K562 (cell line): ENCODE results near the gene MAPKAPK3. TPM values are rescaled to one million over a fixed set of nuclear protein-coding genes. Genes with fewer than 3 reads are reported as not detected.

ENCODE experiments used
- CREB3 ChIP-seq: fragments of 450-650 bp; conservative IDR thresholded peaks from 2 replicates; pipeline ENCODE4 v1.6.1; 2016; ENCODE audit warnings: missing genetic modification characterization, low read depth, mild to moderate bottlenecking, missing compliant biosample characterization, moderate library complexity
- ELF4 ChIP-seq: fragments of 450-650 bp; formaldehyde crosslinking; IDR thresholded peaks from 2 replicates; pipeline ENCODE4 v1.4.0; 2022; ENCODE audit warnings: missing genetic modification characterization
- FOSL1 ChIP-seq: fragments of 200-800 bp; sonication (Bioruptor generic); conservative IDR thresholded peaks from 2 replicates; pipeline ENCODE4 v1.6.1; 2016; ENCODE audit warnings: missing genetic modification characterization, missing compliant biosample characterization
- GTF2A2 ChIP-seq: IDR thresholded peaks from 2 replicates; pipeline ENCODE4 v1.6.1; 2016; ENCODE audit warnings: mild to moderate bottlenecking, missing genetic modification characterization, missing compliant biosample characterization
- HNRNPUL1 ChIP-seq: fragments of 200-400 bp; formaldehyde crosslinking; IDR thresholded peaks from 2 replicates; pipeline ENCODE4 v1.6.1; 2017; ENCODE audit warnings: low read length
- KDM4B ChIP-seq, 2 experiments: fragments of 450-650 bp in 1 of 2; sonication (generic) in 1 of 2; IDR thresholded peaks; 2 replicates each; pipeline ENCODE4 v1.6.1; 2016 to 2017; ENCODE audit warnings: borderline replicate concordance in 2 of 2, antibody characterized with exemption in 1 of 2, low read depth in 1 of 2, mild to moderate bottlenecking in 1 of 2
- MAZ ChIP-seq, 2 experiments: fragments of 450-650 bp in 1 of 2; sonication (generic) in 1 of 2; formaldehyde crosslinking; IDR thresholded peaks in 1 of 2; conservative IDR thresholded peaks in 1 of 2; 2 replicates each; pipeline versions ENCODE4 v1.4.0 to v1.5.0; 2020; ENCODE audit warnings: mild to moderate bottlenecking in 1 of 2, missing genetic modification reagents in 1 of 2
- NFRKB ChIP-seq: fragments of 450-650 bp; IDR thresholded peaks from 2 replicates; pipeline ENCODE4 v1.6.1; 2016; ENCODE audit warnings: low read depth
- PHB ChIP-seq: fragments of 250-450 bp; sonication (Bioruptor Pico); IDR thresholded peaks from 2 replicates; pipeline ENCODE4 v1.5.0; 2021
- POU5F1 ChIP-seq: fragments of 150-350 bp; IDR thresholded peaks from 2 replicates; pipeline ENCODE4 v1.6.1; 2014; ENCODE audit warnings: borderline replicate concordance, low read length, low read depth, mild to moderate bottlenecking; ENCODE audit not compliant: partially characterized antibody
- PREB ChIP-seq: sonication (generic); formaldehyde crosslinking; IDR thresholded peaks from 2 replicates; pipeline ENCODE4 v1.8.1; 2023; ENCODE audit warnings: mild to moderate bottlenecking, missing genetic modification reagents
- PTTG1 ChIP-seq: fragments of 450-650 bp; IDR thresholded peaks from 2 replicates; pipeline ENCODE4 v1.6.1; 2016; ENCODE audit warnings: low read depth, mild to moderate bottlenecking, missing genetic modification characterization, missing compliant biosample characterization
- TEAD1 ChIP-seq, 2 experiments: fragments of 450-650 bp in 1 of 2; sonication (generic) in 1 of 2; formaldehyde crosslinking; IDR thresholded peaks; 2 replicates each; pipeline versions ENCODE4 v1.4.0 to v1.8.0; 2020 to 2022; ENCODE audit warnings: mild to moderate bottlenecking in 2 of 2, missing genetic modification reagents in 1 of 2
- ZNF384 ChIP-seq: IDR thresholded peaks from 2 replicates; pipeline ENCODE4 v1.6.1; 2012; ENCODE audit warnings: low read depth, low read length, improper control_type of control experiment
- ZNF551 ChIP-seq: fragments of 250-450 bp; sonication (Bioruptor Pico); IDR thresholded peaks from 2 replicates; pipeline ENCODE4 v1.5.0; 2021; ENCODE audit warnings: mild to moderate bottlenecking, moderate library complexity
- ZNF778 ChIP-seq: fragments of 450-650 bp; formaldehyde crosslinking; IDR thresholded peaks from 2 replicates; pipeline ENCODE4 v1.4.0; 2020; ENCODE audit warnings: mild to moderate bottlenecking, moderate library complexity
- polyA plus RNA-seq, 8 experiments: library from polyadenylated mRNA; depleted of rRNA in 4 of 8; stranded (reverse) in 5 of 8; unstranded in 3 of 8; fragments of >200 nt; fragmentation: Nextera tagmentation in 2 of 8; fragmentation: Illumina TruSeq in 1 of 8; extraction: Ambion mirVana in 2 of 8; extraction: Trizol in 1 of 8; gene quantifications; 2 replicates each; pipeline versions ENCODE4 v1.2.1 to v1.2.3, GENCODE V29; 2011 to 2014; ENCODE audit warnings: inconsistent platforms in 1 of 8, missing spikeins in 1 of 8
- total RNA-seq, 7 experiments: library from RNA; depleted of rRNA in 6 of 7; stranded (reverse); fragments of >200 nt in 6 of 7; fragmentation: Illumina TruSeq in 2 of 7; extraction: Trizol in 2 of 7; gene quantifications; 2 replicates each; pipeline versions ENCODE4 v1.2.1 to v1.2.3, GENCODE V29; 2011 to 2021; ENCODE audit warnings: low replicate concordance in 1 of 7
- TF ChIP-seq, protein P1 (sequence below): sonication (generic); formaldehyde crosslinking; IDR thresholded peaks from 2 replicates; pipeline ENCODE4 v1.8.0; 2022; ENCODE audit warnings: mild to moderate bottlenecking, low read depth, missing genetic modification reagents
- TF ChIP-seq, protein P2 (sequence below): fragments of 450-650 bp; formaldehyde crosslinking; IDR thresholded peaks from 2 replicates; pipeline ENCODE4 v1.4.0; 2020; ENCODE audit warnings: mild to moderate bottlenecking, mixed read lengths
- TF ChIP-seq, protein P3 (sequence below): IDR thresholded peaks from 2 replicates; pipeline ENCODE4 v1.6.1; 2011; ENCODE audit warnings: borderline replicate concordance, low read depth, mild to moderate bottlenecking, moderate library complexity, low read length; ENCODE audit not compliant: insufficient read depth, poor library complexity, severe bottlenecking

Gene MAPKAPK3
- total and polyA plus RNA-seq, 9 of the 15 experiments (the other 6 are each of a cell fraction or from before 2014, with no cell fraction given) = 8.0 to 56.4 (median 41.2) TPM

DNA sequence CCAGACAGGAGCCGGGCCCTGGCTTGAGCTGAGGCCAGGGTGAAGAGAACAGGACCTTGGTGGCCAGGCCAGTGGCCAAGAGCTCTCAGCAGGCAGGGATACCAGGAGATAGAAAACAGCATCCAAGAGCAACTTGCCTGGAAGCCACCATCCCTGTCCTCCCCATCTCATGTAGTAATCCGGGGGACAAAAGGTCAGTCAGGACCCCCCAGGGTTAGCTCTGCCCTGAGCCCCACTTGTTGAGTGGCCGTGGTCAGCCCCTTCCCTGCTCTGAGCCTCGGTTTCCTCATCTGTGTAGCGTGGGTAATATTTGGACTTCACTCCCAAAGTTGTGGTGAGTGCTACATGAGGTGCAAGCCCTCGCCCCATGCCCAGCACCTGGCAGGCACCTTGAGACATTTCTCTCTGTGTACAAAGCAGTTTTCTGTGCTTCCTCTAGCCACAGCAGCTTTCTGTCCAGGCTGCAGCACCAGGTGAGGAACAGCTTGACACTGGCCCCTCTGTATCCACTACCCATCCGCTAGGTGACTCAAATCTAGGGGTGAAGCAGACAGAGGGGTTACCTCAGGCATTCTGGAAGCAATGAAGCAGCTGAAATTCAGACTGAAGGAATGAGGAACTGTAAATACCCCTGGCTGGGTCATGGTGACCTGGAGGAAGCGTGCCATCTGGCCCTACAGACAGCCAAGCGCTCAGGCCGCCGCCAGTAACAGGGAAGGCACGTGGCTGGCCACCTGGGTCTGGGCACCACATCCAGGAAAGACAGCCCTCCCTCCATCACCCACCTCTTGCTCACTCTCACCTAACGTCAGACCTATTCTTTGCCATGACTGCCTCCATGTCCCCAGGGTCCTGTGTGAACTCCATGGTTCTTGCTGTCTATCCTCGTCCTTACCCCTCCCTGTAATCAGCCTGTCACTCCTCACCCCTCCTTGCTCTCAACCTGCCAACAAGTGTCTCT lies 12.0 kb upstream of the MAPKAPK3 start (continued):
- TF ChIP-seq, protein P1, sequence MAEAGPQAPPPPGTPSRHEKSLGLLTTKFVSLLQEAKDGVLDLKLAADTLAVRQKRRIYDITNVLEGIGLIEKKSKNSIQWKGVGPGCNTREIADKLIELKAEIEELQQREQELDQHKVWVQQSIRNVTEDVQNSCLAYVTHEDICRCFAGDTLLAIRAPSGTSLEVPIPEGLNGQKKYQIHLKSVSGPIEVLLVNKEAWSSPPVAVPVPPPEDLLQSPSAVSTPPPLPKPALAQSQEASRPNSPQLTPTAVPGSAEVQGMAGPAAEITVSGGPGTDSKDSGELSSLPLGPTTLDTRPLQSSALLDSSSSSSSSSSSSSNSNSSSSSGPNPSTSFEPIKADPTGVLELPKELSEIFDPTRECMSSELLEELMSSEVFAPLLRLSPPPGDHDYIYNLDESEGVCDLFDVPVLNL (CRISPR knock-in tag) = no peak
- TF ChIP-seq PTTG1 (0 out of 2 replicates have a peak, but pooled peaks have one; percentile 13), ZNF551 (no peak), PHB (CRISPR knock-in tag) (0 out of 2 replicates have a peak, but pooled peaks have one; percentile 33), GTF2A2 (tag) (no peak), ELF4 (peak; percentile 77; the same call in 1 of the 2 replicates), CREB3 (0 out of 2 replicates have a peak, but pooled peaks have one; percentile 34), POU5F1 (no peak), ZNF778 (CRISPR knock-in tag) (no peak), PREB (no peak), KDM4B (IDR thresholded peaks at IDR 0.05; ENCODE audit: borderline replicate concordance in 2 of 2, low read depth in 1 of 2) (no peak), NFRKB (no peak), ZNF384 (no peak), TEAD1 (CRISPR knock-in tag; IDR thresholded peaks at IDR 0.05) (no peak), FOSL1 (tag) (no peak), HNRNPUL1 (no peak), MAZ (CRISPR knock-in tag; conservative IDR thresholded peaks at IDR 0.05 in 1 of 2, IDR thresholded peaks at IDR 0.05 in 1 of 2) (peak in 1 of 2 experiments; percentile 48; a peak in 2 of 4 replicates)
- TF ChIP-seq, protein P2, sequence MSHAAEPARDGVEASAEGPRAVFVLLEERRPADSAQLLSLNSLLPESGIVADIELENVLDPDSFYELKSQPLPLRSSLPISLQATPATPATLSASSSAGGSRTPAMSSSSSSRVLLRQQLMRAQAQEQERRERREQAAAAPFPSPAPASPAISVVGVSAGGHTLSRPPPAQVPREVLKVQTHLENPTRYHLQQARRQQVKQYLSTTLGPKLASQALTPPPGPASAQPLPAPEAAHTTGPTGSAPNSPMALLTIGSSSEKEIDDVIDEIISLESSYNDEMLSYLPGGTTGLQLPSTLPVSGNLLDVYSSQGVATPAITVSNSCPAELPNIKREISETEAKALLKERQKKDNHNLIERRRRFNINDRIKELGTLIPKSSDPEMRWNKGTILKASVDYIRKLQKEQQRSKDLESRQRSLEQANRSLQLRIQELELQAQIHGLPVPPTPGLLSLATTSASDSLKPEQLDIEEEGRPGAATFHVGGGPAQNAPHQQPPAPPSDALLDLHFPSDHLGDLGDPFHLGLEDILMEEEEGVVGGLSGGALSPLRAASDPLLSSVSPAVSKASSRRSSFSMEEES (CRISPR knock-in tag) = no peak
- TF ChIP-seq, protein P3, sequence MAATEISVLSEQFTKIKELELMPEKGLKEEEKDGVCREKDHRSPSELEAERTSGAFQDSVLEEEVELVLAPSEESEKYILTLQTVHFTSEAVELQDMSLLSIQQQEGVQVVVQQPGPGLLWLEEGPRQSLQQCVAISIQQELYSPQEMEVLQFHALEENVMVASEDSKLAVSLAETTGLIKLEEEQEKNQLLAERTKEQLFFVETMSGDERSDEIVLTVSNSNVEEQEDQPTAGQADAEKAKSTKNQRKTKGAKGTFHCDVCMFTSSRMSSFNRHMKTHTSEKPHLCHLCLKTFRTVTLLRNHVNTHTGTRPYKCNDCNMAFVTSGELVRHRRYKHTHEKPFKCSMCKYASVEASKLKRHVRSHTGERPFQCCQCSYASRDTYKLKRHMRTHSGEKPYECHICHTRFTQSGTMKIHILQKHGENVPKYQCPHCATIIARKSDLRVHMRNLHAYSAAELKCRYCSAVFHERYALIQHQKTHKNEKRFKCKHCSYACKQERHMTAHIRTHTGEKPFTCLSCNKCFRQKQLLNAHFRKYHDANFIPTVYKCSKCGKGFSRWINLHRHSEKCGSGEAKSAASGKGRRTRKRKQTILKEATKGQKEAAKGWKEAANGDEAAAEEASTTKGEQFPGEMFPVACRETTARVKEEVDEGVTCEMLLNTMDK = no peak
